Measurements from ENCODE around the gene SLC22A31.

SLC22A31 gene

DNA sequence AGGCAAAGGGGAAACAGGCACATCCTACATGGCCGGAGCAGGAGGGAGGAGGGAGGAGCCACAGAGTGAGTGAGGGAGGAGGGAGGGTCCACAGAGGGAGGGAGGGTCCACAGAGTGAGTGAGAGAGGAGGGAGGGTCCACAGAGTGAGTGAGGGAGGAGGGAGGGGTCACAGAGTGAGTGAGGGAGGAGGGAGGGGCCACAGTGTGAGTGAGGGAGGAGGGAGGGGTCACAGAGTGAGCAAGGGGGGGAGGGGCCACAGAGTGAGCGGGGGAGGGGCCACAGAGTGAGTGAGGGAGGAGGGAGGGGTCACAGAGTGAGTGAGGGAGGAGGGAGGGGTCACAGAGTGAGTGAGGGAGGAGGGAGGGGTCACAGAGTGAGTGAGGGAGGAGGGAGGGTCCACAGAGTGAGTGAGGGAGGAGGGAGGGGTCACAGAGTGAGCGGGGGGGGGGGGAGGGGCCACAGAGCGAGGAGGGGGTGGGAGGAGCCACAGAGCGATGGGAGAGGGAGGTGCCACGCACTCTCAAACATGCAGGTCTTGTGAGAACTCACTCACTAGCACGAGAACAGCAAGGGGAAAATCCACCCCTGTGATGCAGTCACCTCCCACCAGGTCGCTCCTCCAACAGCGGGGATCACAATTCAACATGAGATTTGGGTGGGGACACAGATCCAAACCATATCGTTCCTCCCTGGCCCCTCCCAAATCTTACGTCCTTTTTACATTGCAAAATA, 53.1 kb downstream of the SLC22A31 start:
- no peak for DNase-seq

DNA sequence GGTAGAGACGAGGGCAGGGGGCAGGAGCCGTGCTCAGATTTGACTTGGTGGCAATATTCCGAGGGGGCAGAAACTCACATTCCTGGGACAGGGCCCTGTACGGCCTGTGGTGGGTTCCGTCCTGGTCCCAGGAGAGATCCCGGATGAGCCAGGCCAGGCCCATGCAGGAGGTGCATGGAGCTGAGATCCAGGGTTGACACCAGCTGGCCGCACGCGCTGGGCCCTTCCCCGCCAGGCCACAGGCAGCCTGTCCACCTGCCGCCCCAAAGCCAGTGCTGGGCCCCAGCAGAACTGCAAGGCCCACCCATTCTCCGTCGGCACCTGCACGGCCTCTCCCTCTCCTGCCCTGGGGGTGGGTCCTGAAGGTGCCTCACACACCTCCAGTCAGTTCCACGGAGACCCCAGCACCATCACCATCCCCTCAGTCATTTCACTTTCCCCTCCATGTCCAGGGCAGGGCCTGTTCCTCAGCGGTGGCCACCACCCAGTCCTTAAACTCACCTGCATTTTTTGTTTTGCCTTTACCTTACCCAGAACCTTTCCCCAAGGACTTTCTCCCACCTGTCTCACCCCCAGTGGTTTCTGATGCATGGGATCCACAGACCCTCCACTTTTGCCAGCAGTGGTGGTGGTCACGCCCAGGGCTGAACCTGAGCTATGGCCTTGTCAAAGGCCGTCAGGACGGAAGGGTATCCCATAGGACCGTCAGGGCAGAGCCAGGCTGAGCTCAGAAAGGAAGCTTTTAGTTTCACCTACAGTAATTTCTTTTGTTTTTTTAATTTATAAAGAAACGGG, 53.9 kb downstream of the SLC22A31 start:
- DNase-seq, result no peak
